Adipocyte (in vitro differentiated cells): Measurements from ENCODE around the gene NUMBL.
"Not testable (repeated sequence)": the region's sequence is repeated elsewhere in the genome, so short reads cannot be mapped to it uniquely, and the experiment has no call there.

ENCODE experiments used
- DNase-seq: peaks from one replicate; pipeline ENCODE4 v3.0.0-alpha.2; 2015; ENCODE audit warnings: low read depth
- H3K27me3 ChIP-seq: replicated peaks from 2 replicates; pipeline ENCODE4 v1.7.0; 2013; ENCODE audit warnings: mild to moderate bottlenecking, low read length, moderate library complexity; ENCODE audit not compliant: control insufficient read depth, insufficient read depth
- H3K36me3 ChIP-seq: 2 replicates; pipeline ENCODE4 v1.7.0; 2013; ENCODE audit warnings: low read length, mild to moderate bottlenecking, moderate library complexity; ENCODE audit not compliant: control insufficient read depth, insufficient read depth, severe bottlenecking
- H3K4me1 ChIP-seq: 2 replicates; pipeline ENCODE4 v1.7.0; 2013; ENCODE audit warnings: mild to moderate bottlenecking, low read length, moderate library complexity; ENCODE audit not compliant: control insufficient read depth, insufficient read depth
- H3K4me3 ChIP-seq: 2 replicates; pipeline ENCODE4 v1.7.0; 2013; ENCODE audit warnings: mild to moderate bottlenecking, low read length, moderate library complexity
- H3K9ac ChIP-seq: 2 replicates; pipeline ENCODE4 v1.7.0; 2013; ENCODE audit warnings: mild to moderate bottlenecking, low read length, moderate library complexity
- H3K9me3 ChIP-seq: 2 replicates; pipeline ENCODE4 v1.7.0; 2013; ENCODE audit warnings: mild to moderate bottlenecking, low read length, moderate library complexity; ENCODE audit not compliant: control insufficient read depth

NUMBL gene

GRCh38 chr19:40690050-40690692 lies at the start of gene NUMBL:
TSS of gene NUMBL (minus strand) at chr19:40690651. CDS start at chr19:40690483, 168 bp downstream.
- no peaks in the 10 kb centered on the region for H3K27me3 ChIP-seq
- DNase-seq: no peak
- H3K9me3 ChIP-seq: no peaks in the 10 kb centered on the region
- H3K36me3 ChIP-seq: peaks cover 27% of the 10 kb centered on the region
- H3K4me1 ChIP-seq: peaks cover 30% of the 10 kb centered on the region
- H3K9ac ChIP-seq: peak within 1 kb of the TSS; percentile 96
- H3K4me3 ChIP-seq: peak within 1 kb of the TSS; percentile 96

- H3K27me3 ChIP-seq: no peaks in the 10 kb centered on the region
- H3K9ac ChIP-seq: peak overlapping the region; percentile 77
- H3K9me3 ChIP-seq: no peaks in the 10 kb centered on the region
- peaks cover 24% of the 10 kb centered on the region for H3K4me1 ChIP-seq
- peaks cover 57% of the 10 kb centered on the region for H3K36me3 ChIP-seq
- no peak for DNase-seq
- no peak overlapping the region for H3K4me3 ChIP-seq
These were observed 48.8 kb upstream of the NUMBL start for GRCh38 chr19:40739030-40739839.

GRCh38 chr19:40737102-40737644 lies 46.7 kb upstream of the NUMBL start:
- H3K4me1 ChIP-seq: peaks cover 24% of the 10 kb centered on the region
- H3K9me3 ChIP-seq: no peaks in the 10 kb centered on the region
- no peaks in the 10 kb centered on the region for H3K27me3 ChIP-seq
- no peak overlapping the region for H3K4me3 ChIP-seq
- peaks cover 77% of the 10 kb centered on the region for H3K36me3 ChIP-seq
- no peak for DNase-seq
- no peak overlapping the region for H3K9ac ChIP-seq

- Histone ChIP-seq H3K9me3 (no peaks in the 10 kb centered on the region), H3K4me3 (no peak overlapping the region), H3K36me3 (peaks cover 83% of the 10 kb centered on the region), H3K9ac (no peak overlapping the region), H3K27me3 (no peaks in the 10 kb centered on the region), H3K4me1 (peaks cover 24% of the 10 kb centered on the region)
- no peak for DNase-seq
These were observed 46.2 kb upstream of the NUMBL start for GRCh38 chr19:40736661-40737060.

GRCh38 chr19:40735013-40735771 lies 44.7 kb upstream of the NUMBL start:
- H3K4me3 ChIP-seq: no peak overlapping the region
- H3K4me1 ChIP-seq: peaks cover 13% of the 10 kb centered on the region
- H3K9me3 ChIP-seq: no peaks in the 10 kb centered on the region
- H3K27me3 ChIP-seq: no peaks in the 10 kb centered on the region
- H3K9ac ChIP-seq: no peak overlapping the region
- DNase-seq: no peak
- peaks cover 96% of the 10 kb centered on the region for H3K36me3 ChIP-seq

- H3K4me3 ChIP-seq: no peak overlapping the region
- peaks cover 94% of the 10 kb centered on the region for H3K36me3 ChIP-seq
- H3K9ac ChIP-seq: no peak overlapping the region
- no peaks in the 10 kb centered on the region for H3K27me3 ChIP-seq
- H3K4me1 ChIP-seq: no peaks in the 10 kb centered on the region
- no peak for DNase-seq
- H3K9me3 ChIP-seq: no peaks in the 10 kb centered on the region
These were observed 42.7 kb upstream of the NUMBL start for GRCh38 chr19:40733149-40733548.

- not testable (repeated sequence) for H3K4me3 ChIP-seq, H3K9ac ChIP-seq, H3K9me3 ChIP-seq, H3K27me3 ChIP-seq, H3K4me1 ChIP-seq, DNase-seq
- H3K36me3 ChIP-seq: peaks cover 97% of the 10 kb centered on the region
These were observed 41.9 kb upstream of the NUMBL start for GRCh38 chr19:40732304-40732703.

- H3K4me1 ChIP-seq, H3K9ac ChIP-seq, H3K9me3 ChIP-seq, H3K4me3 ChIP-seq, H3K27me3 ChIP-seq, DNase-seq: not testable (repeated sequence)
- peaks cover 93% of the 10 kb centered on the region for H3K36me3 ChIP-seq
These were observed 39.6 kb upstream of the NUMBL start for GRCh38 chr19:40730065-40730464.

GRCh38 chr19:40726279-40726678 lies 35.8 kb upstream of the NUMBL start:
- Histone ChIP-seq H3K27me3 (no peaks in the 10 kb centered on the region), H3K9ac (no peak overlapping the region), H3K4me3 (no peak overlapping the region), H3K4me1 (peaks cover 35% of the 10 kb centered on the region), H3K36me3 (peaks cover 79% of the 10 kb centered on the region), H3K9me3 (no peaks in the 10 kb centered on the region)
- DNase-seq: no peak

- no peak for DNase-seq
- Histone ChIP-seq H3K36me3 (peaks cover 65% of the 10 kb centered on the region), H3K9ac (peak overlapping the region; percentile 45), H3K9me3 (no peaks in the 10 kb centered on the region), H3K27me3 (no peaks in the 10 kb centered on the region), H3K4me1 (peaks cover 41% of the 10 kb centered on the region), H3K4me3 (no peak overlapping the region)
These were observed 34.4 kb upstream of the NUMBL start for GRCh38 chr19:40724855-40725254.

GRCh38 chr19:40724315-40724714 lies 33.9 kb upstream of the NUMBL start:
- Histone ChIP-seq H3K27me3 (no peaks in the 10 kb centered on the region), H3K36me3 (peaks cover 60% of the 10 kb centered on the region), H3K4me1 (peaks cover 41% of the 10 kb centered on the region), H3K9ac (no peak overlapping the region), H3K4me3 (no peak overlapping the region), H3K9me3 (no peaks in the 10 kb centered on the region)
- DNase-seq: no peak
